B cell (primary cell): ENCODE results near the gene CPPED1. TPM values are rescaled to one million over a fixed set of nuclear protein-coding genes. Genes with fewer than 3 reads are reported as not detected.
"Not testable (repeated sequence)": the region's sequence is repeated elsewhere in the genome, so short reads cannot be mapped to it uniquely, and the experiment has no call there.

Experiments
- ATAC-seq: fragments of 200-7000 bp; cut with Tn5 transposase; one replicate; pipeline ENCODE4 v1.10.0; 2021; ENCODE audit warnings: low read depth, mild to moderate bottlenecking, moderate number of reproducible peaks, moderate library complexity
- CTCF ChIA-PET: fragments of 350-600 bp; sonication (Branson Sonifier 250); formaldehyde crosslinking; loops from one replicate; lab custom pipeline; 2021; ENCODE audit warnings: antibody characterized with exemption, inconsistent platforms; lab: Charles Lee
- POLR2A ChIA-PET: fragments of 350-600 bp; sonication (Branson Sonifier 250); formaldehyde crosslinking; loops from one replicate; lab custom pipeline; 2021; ENCODE audit warnings: antibody characterized with exemption; lab: Charles Lee
- DNase-seq: peaks from one replicate; pipeline ENCODE4 v3.0.0; 2013
- H2AFZ ChIP-seq: 2 replicates; pipeline ENCODE4 v1.6.1; 2012; ENCODE audit warnings: mild to moderate bottlenecking, low read depth, low read length; ENCODE audit not compliant: insufficient read depth, poor library complexity, severe bottlenecking
- H3K27ac ChIP-seq, 2 donors: 1 replicate in 1 of 2; 2 replicates in 1 of 2; pipeline ENCODE4 v1.5.1; 2012 to 2013; ENCODE audit warnings: low read length in 2 of 2, mild to moderate bottlenecking in 2 of 2, moderate library complexity in 1 of 2
- H3K27me3 ChIP-seq, 4 experiments: fragments of 200-600 bp in 1 of 4; sonication (generic) in 1 of 4; replicated peaks in 1 of 4; 1 replicate in 2 of 4; 2 replicates in 2 of 4; pipeline versions ENCODE4 v1.6.1 to v1.7.0; 2013 to 2016; ENCODE audit warnings: low read length in 3 of 4, mild to moderate bottlenecking in 2 of 4, mixed read lengths in 1 of 4, moderate library complexity in 1 of 4; ENCODE audit not compliant: insufficient read depth in 4 of 4, control insufficient read depth in 3 of 4; ENCODE audit errors: control extremely low read depth in 1 of 4
- H3K36me3 ChIP-seq, 2 experiments: replicated peaks in 1 of 2; 1 replicate in 1 of 2; 2 replicates in 1 of 2; pipeline versions ENCODE4 v1.6.1 to v1.7.1; 2013; ENCODE audit warnings: low read length in 1 of 2; ENCODE audit not compliant: insufficient read depth in 2 of 2, control insufficient read depth in 1 of 2; ENCODE audit errors: control extremely low read depth in 1 of 2, extremely low read depth in 1 of 2
- H3K4me1 ChIP-seq, 2 donors: fragments of 200-600 bp in 1 of 2; sonication (generic) in 1 of 2; 1 replicate in 1 of 2; 2 replicates in 1 of 2; pipeline versions ENCODE4 v1.5.1 to v1.6.1; 2013 to 2017; ENCODE audit warnings: low read length in 2 of 2; ENCODE audit not compliant: control insufficient read depth in 2 of 2, insufficient read depth in 2 of 2
- H3K4me2 ChIP-seq: replicated peaks from 2 replicates; pipeline ENCODE3; 2012; ENCODE audit warnings: mild to moderate bottlenecking, low read depth, low read length; ENCODE audit not compliant: poor library complexity, severe bottlenecking
- H3K4me3 ChIP-seq, 5 experiments: fragments of 200-600 bp in 1 of 5; sonication (generic) in 1 of 5; 1 replicate in 3 of 5; 2 replicates in 2 of 5; pipeline versions ENCODE4 v1.5.1 to v1.7.0; 2011 to 2016; ENCODE audit warnings: low read length in 4 of 5, mild to moderate bottlenecking in 4 of 5, low read depth in 2 of 5, control low read depth in 1 of 5, moderate library complexity in 1 of 5; ENCODE audit not compliant: insufficient read depth in 1 of 5; ENCODE audit errors: control extremely low read depth in 1 of 5, extremely low read depth in 1 of 5
- H3K79me2 ChIP-seq: fragments of 200-600 bp; sonication (generic); one replicate; pipeline ENCODE4 v1.6.0; 2016; ENCODE audit warnings: low read length; ENCODE audit not compliant: control insufficient read depth, insufficient read depth
- H3K9ac ChIP-seq: fragments of 200-600 bp; sonication (generic); 2 replicates; pipeline ENCODE4 v1.6.1; 2017; ENCODE audit warnings: mild to moderate bottlenecking, low read length, moderate library complexity
- H3K9me3 ChIP-seq, 3 donors: one replicate each; pipeline versions ENCODE4 v1.6.1 to v1.7.1; 2013; ENCODE audit warnings: low read length in 2 of 3; ENCODE audit not compliant: control insufficient read depth in 2 of 3, insufficient read depth in 1 of 3; ENCODE audit errors: control extremely low read depth in 1 of 3
- H4K20me1 ChIP-seq: 2 replicates; pipeline ENCODE4 v1.6.0; 2012; ENCODE audit warnings: mild to moderate bottlenecking, low read length; ENCODE audit not compliant: insufficient read depth, control insufficient read depth, poor library complexity, severe bottlenecking
- H3K27ac Mint-ChIP-seq: one replicate; pipeline ENCODE4 v1.8.0; 2021; ENCODE audit warnings: mixed read lengths
- H3K27me3 Mint-ChIP-seq: one replicate; pipeline ENCODE4 v1.8.0; 2021; ENCODE audit warnings: mixed read lengths
- H3K4me1 Mint-ChIP-seq: one replicate; pipeline ENCODE4 v1.8.0; 2021; ENCODE audit warnings: mixed read lengths
- H3K4me3 Mint-ChIP-seq: one replicate; pipeline ENCODE4 v1.8.0; 2021; ENCODE audit warnings: mixed read lengths
- H3K9me3 Mint-ChIP-seq: one replicate; pipeline ENCODE4 v1.8.0; 2022; ENCODE audit warnings: mixed read lengths; ENCODE audit not compliant: insufficient read depth
- CTCF ChIP-seq: fragments of 200-600 bp; IDR thresholded peaks from one replicate; pipeline ENCODE4 v1.8.0; 2022; ENCODE audit warnings: antibody characterized with exemption, mild to moderate bottlenecking
- EZH2 ChIP-seq: IDR thresholded peaks from 2 replicates; pipeline ENCODE4 v1.6.1; 2012; ENCODE audit warnings: borderline replicate concordance, low read depth, mild to moderate bottlenecking, moderate library complexity, low read length; ENCODE audit not compliant: insufficient read depth, poor library complexity, severe bottlenecking
- WGBS: methylation state at CpG from one replicate; pipeline ENCODE4 v1.1.5; 2013; ENCODE audit warnings: missing lambda C conversion rate; ENCODE audit not compliant: insufficient coverage; 5-methylcytosine and 5-hydroxymethylcytosine counted together
- intact Hi-C: fragments of 100-400 bp; cut with micrococcal nuclease; formaldehyde crosslinking; loops from one replicate; pipeline ENCODE4 v1.10.0; 2022
- polyA plus RNA-seq: library from polyadenylated mRNA; depleted of rRNA; stranded (reverse); fragments of >200 nt; gene quantifications from 2 replicates; pipeline ENCODE4 v1.2.3, GENCODE V29; 2012
- total RNA-seq, 2 donors: library from RNA; stranded (reverse); fragments of 120-200 nt in 1 of 2; gene quantifications; 1 replicate in 1 of 2; 2 replicates in 1 of 2; pipeline versions ENCODE4 v1.2.3 to v1.2.4, GENCODE V29; 2013 to 2022

Gene CPPED1
- total and polyA plus RNA-seq, 2 donors (not counting 1 experiment from before 2014, with no cell fraction given), result 5.9 to 11.3 TPM

GRCh38 chr16:12766853-12767252 lies 36.8 kb downstream of the CPPED1 start:
- ChIA-PET POLR2A (no interaction called here), CTCF (no interaction called here)
- H3K27ac ChIP-seq, result no peak overlapping the region
- intact Hi-C loops, result no loop called here
- TF ChIP-seq EZH2, result no peak
- TF ChIP-seq CTCF, result no peak
- peaks cover 0 to 4% of the 10 kb centered on the region in 2 experiments for H3K36me3 ChIP-seq
- peaks cover 0 to 3% (median 0%) of the 10 kb centered on the region in 3 donors for H3K9me3 ChIP-seq
- H3K4me2 ChIP-seq, result no peak overlapping the region
- no peaks in the 10 kb centered on the region for H4K20me1 ChIP-seq
- Mint-ChIP-seq H3K4me3 (no peak overlapping the region), H3K27ac (no peak overlapping the region), H3K27me3 (no peaks in the 10 kb centered on the region), H3K4me1 (no peaks in the 10 kb centered on the region), H3K9me3 (no peaks in the 10 kb centered on the region)
- no peak for ATAC-seq
- H3K4me3 ChIP-seq, result no peak overlapping the region
- no peaks in the 10 kb centered on the region for H3K79me2 ChIP-seq
- WGBS, result 97% methylated on average over 5 of the region's 5 CpGs
- no peaks in the 10 kb centered on the region for H3K27me3 ChIP-seq
- DNase-seq, result no peak
- no peak overlapping the region for H2AFZ ChIP-seq
- no peaks in the 10 kb centered on the region for H3K4me1 ChIP-seq
- no peak overlapping the region for H3K9ac ChIP-seq

- WGBS, result no CpG with 5 or more reads among the region's 3 CpGs
- H3K36me3 ChIP-seq, H3K9me3 ChIP-seq, H2AFZ ChIP-seq, H3K27me3 Mint-ChIP-seq, H3K27me3 ChIP-seq, ATAC-seq, H4K20me1 ChIP-seq, intact Hi-C loops, H3K27ac ChIP-seq, DNase-seq, CTCF ChIA-PET, H3K4me1 ChIP-seq, H3K79me2 ChIP-seq, H3K9me3 Mint-ChIP-seq, H3K4me3 Mint-ChIP-seq, POLR2A ChIA-PET, H3K9ac ChIP-seq, H3K4me2 ChIP-seq, H3K27ac Mint-ChIP-seq, H3K4me3 ChIP-seq, H3K4me1 Mint-ChIP-seq: not testable (repeated sequence)
Measured at GRCh38 chr16:12766208-12766607, 37.5 kb downstream of the CPPED1 start.
